Psoas muscle (tissue), 8 donors: ENCODE measurements around the gene EXD3. TPM values are rescaled to one million over a fixed set of nuclear protein-coding genes. Genes with fewer than 3 reads are reported as not detected.

Source experiments
- ATAC-seq, 4 donors: fragments of 200-7000 bp; cut with Tn5 transposase; one replicate each; pipeline ENCODE4 v1.9.1; 2020; ENCODE audit warnings: moderate library complexity in 3 of 4, mild to moderate bottlenecking in 2 of 4
- DNase-seq, 2 donors: peaks; one replicate each; pipeline ENCODE4 v3.0.0-alpha.2; 2020
- H3K27ac ChIP-seq: fragments of 200-600 bp; one replicate; pipeline ENCODE4 v1.8.0; 2022
- H3K27me3 ChIP-seq, 3 donors: fragments of 200-600 bp in 1 of 3; one replicate each; pipeline versions ENCODE4 v1.6.1 to v1.8.0; 2013 to 2022; ENCODE audit warnings: low read length in 2 of 3, mild to moderate bottlenecking in 2 of 3, moderate library complexity in 1 of 3; ENCODE audit not compliant: insufficient read depth in 3 of 3
- H3K36me3 ChIP-seq, 2 donors: fragments of 200-600 bp in 1 of 2; one replicate each; pipeline versions ENCODE4 v1.6.1 to v1.8.0; 2013 to 2022; ENCODE audit warnings: low read depth in 1 of 2, mild to moderate bottlenecking in 1 of 2, moderate library complexity in 1 of 2; ENCODE audit not compliant: insufficient read depth in 1 of 2
- H3K4me1 ChIP-seq: fragments of 200-600 bp; one replicate; pipeline ENCODE4 v1.8.0; 2022
- H3K4me3 ChIP-seq: fragments of 200-600 bp; one replicate; pipeline ENCODE4 v1.8.0; 2022; ENCODE audit warnings: mild to moderate bottlenecking
- H3K9me3 ChIP-seq: fragments of 200-600 bp; one replicate; pipeline ENCODE4 v1.8.0; 2022
- WGBS, 3 donors: extraction: QIAGEN DNeasy Blood & Tissue Kit; methylation state at CpG; one replicate each; pipeline versions ENCODE4 v1.1.6 to v1.1.7; 2013; 5-methylcytosine and 5-hydroxymethylcytosine counted together
- intact Hi-C, 2 donors: fragments of 100-400 bp; cut with DNase I; formaldehyde crosslinking; loops; one replicate each; pipeline versions ENCODE4 v1.11.0 to v1.14.2; 2022
- polyA plus RNA-seq, 3 donors: library from polyadenylated mRNA; stranded (reverse); fragments of 200-250 nt; gene quantifications; one replicate each; pipeline ENCODE4 v1.2.3, GENCODE V29; 2013
- total RNA-seq, 4 donors: library from RNA; stranded (reverse); fragmentation: NEBNext Ultra II Directional in 2 of 4; extraction: Animal tissue kit (Norgen Biotek cat#: 25700) in 2 of 4; gene quantifications; one replicate each; pipeline versions ENCODE4 v1.2.1 to v1.2.4, GENCODE V29; 2021 to 2023
- TF ChIP-seq, protein P1 (sequence below): fragments of 200-600 bp; IDR thresholded peaks from one replicate; pipeline ENCODE4 v1.8.0; 2022; ENCODE audit warnings: antibody characterized with exemption
- donor health status: healthy with polysubstance abuse.
- donor health status: DM: no; HTN: no; CAD: no; lungs with moderate emphysema.
- donor health status: Bipolar disorder and iron deficiency.
- donor health status: healthy.
- donor health status: DM: yes; HTN: yes; CAD: no.
- donor health status: DM: no; HTN: no; CAD: no.
- donor health status: DM: no; HTN: no; CAD: no.
- donor health status: DM: yes; HTN: yes; CAD: no.

The EXD3 gene
- total and polyA plus RNA-seq, 7 donors: 5.7 to 11.2 (median 9.4) TPM

DNA sequence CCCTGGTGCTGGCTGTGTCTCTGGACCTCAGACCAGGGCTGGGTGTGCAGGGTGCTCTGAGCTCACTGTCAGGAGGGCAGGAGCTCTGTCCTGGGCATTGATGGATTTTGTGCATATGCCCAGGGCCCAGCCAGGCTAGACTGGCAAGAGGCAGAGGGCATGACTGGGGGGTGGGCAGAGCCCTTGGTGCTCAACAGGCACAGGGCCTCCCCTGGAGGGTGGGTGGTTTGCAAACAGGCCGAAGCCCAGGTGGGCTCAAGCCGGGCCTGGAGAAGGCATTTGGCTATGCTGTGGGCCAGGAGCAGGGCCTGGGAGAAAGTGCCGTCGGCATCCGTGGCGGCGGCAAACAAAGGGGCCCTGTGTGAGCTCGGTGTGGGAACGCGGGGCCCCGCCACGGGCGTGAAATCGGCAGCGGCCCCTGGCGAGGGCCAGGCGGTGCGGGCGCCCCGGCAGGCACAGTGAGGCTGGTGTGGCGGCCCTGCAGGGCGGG, 119.0 kb downstream of the EXD3 start:
- H3K27ac ChIP-seq: no peak overlapping the region
- TF ChIP-seq, protein P1, sequence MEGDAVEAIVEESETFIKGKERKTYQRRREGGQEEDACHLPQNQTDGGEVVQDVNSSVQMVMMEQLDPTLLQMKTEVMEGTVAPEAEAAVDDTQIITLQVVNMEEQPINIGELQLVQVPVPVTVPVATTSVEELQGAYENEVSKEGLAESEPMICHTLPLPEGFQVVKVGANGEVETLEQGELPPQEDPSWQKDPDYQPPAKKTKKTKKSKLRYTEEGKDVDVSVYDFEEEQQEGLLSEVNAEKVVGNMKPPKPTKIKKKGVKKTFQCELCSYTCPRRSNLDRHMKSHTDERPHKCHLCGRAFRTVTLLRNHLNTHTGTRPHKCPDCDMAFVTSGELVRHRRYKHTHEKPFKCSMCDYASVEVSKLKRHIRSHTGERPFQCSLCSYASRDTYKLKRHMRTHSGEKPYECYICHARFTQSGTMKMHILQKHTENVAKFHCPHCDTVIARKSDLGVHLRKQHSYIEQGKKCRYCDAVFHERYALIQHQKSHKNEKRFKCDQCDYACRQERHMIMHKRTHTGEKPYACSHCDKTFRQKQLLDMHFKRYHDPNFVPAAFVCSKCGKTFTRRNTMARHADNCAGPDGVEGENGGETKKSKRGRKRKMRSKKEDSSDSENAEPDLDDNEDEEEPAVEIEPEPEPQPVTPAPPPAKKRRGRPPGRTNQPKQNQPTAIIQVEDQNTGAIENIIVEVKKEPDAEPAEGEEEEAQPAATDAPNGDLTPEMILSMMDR: no peak
- no peaks in the 10 kb centered on the region for H3K9me3 ChIP-seq
- H3K27me3 ChIP-seq: peaks cover 0 to 58% (median 10%) of the 10 kb centered on the region in 3 donors
- no peaks in the 10 kb centered on the region for H3K36me3 ChIP-seq
- 60 to 77% (median 73%) methylated on average over 22 of the region's 22 CpGs for WGBS, 3 donors
- peaks cover 33% of the 10 kb centered on the region for H3K4me1 ChIP-seq
- no peak overlapping the region for H3K4me3 ChIP-seq
- ATAC-seq: no peak
- intact Hi-C loops: no loop called here
- DNase-seq: peak in 1 of 2 donors; percentile 48

DNA sequence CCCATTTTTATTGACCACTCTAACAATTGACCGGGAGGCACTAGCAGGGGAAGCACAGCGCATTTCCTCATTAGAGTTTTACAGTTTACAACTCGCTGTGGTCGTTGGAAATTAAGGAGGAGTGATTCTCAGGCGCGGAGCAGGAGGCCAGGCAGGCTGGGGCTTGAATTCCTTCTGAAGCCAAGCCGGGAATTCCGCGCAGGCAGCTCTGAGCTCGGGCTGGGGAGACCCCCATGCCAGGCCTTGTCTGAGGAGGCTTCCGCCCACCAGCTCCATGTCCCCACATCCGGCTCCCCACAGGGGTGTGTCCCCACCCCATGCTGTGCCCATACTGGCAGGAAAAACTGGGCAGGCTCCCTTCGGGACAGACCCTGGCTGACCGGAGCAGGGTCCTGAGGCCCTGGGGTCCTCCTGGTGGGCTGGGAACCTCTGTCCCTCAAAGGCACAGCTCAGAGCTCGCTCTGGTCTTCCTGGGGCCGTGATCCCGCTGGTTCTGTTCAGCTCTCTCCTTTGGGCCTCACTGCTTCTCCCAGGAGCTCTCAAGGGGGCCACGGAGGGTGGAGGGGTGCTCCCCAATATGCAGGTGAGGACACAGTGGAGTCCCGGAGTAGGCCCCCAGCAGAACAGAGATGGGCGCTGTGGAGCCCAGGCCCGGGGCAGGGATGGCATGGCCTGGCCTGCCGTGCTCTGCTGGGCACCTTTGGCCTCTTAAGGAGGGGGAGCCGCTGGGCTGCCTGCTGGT, 119.6 kb downstream of the EXD3 start:
- Histone ChIP-seq H3K27ac (peak overlapping the region; percentile 69), H3K9me3 (no peaks in the 10 kb centered on the region), H3K4me1 (peaks cover 33% of the 10 kb centered on the region), H3K36me3 (no peaks in the 10 kb centered on the region), H3K4me3 (peak overlapping the region; percentile 62), H3K27me3 (peaks cover 0 to 64% (median 13%) of the 10 kb centered on the region in 3 donors)
- DNase-seq (peak; percentile 15 to 49), ATAC-seq (no peak)
- 73 to 76% (median 74%) methylated on average over 21 to 23 of the region's 23 CpGs for WGBS, 3 donors
- TF ChIP-seq, protein P1: no peak
- intact Hi-C loops: no loop called here

DNA sequence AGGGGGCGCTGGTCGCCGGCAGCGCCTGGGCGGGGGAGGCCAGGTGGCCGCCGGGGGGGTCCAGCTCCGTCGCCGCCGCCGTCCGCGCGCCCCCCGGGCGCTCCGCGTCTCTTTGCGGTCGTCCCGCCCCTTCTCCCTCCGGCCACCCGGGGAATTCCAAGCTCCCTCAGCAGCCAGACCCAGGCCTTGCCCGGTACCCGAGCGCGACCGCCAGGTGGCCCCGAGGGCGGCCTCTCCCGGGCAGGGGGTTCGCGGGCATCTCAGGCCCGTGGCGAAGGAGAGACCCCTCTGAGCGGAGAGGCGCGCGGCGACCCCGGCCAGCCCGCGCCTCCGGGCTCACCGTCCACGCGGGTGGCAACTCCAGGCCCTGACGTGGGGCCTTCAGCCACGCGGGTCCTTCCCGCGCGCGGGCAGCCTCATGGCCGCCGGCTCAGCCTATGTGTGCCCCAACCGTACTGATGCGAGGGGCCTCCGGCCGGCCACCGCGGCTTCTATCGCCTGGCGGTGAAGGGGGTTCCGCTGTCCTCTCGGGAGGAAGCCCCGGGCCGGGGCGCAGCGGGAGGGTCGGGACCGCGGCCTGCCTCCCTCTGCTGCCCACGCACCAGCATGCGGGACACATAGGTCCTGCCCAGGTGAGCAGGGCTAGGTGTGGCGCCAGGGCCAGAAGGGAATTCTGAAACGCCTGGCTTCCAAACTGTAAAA, 120.4 kb downstream of the EXD3 start:
- 17 to 27% (median 23%) methylated on average over 40 to 78 of the region's 78 CpGs for WGBS, 3 donors
- DNase-seq (peak; percentile 14 to 47), ATAC-seq (peak; percentile 15 to 28 (median 21))
- TF ChIP-seq, protein P1: peak; percentile 57
- H3K27me3 ChIP-seq: peaks cover 0 to 68% (median 16%) of the 10 kb centered on the region in 3 donors
- H3K36me3 ChIP-seq: no peaks in the 10 kb centered on the region
- H3K9me3 ChIP-seq: no peaks in the 10 kb centered on the region
- H3K27ac ChIP-seq: peak overlapping the region; percentile 69
- peak overlapping the region; percentile 62 for H3K4me3 ChIP-seq
- peaks cover 33% of the 10 kb centered on the region for H3K4me1 ChIP-seq
- intact Hi-C loops: no loop called here

DNA sequence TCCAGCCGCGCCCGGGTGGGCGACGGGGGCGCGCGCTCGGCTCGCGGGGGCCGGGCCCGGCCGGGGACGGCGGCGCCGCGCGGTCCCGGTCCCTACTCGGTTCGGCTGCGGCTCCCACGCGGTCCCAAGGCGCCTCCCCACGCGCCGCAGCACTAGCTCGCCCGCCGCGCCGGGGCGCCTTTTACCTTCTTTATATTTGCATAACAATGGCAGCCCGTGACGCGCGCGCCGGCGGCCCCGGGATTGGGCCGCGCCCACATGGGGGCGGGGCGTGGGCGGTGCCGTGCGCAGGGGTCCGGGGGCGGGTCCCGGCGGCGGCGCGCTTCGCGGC, 120.9 kb downstream of the EXD3 start, which contains the start of gene NRARP:
TSS of gene NRARP (minus strand) at position 154 of the 331 bp plus-strand sequence. CDS start 343 bp downstream, outside the sequence.
- TF ChIP-seq, protein P1: no peak
- H3K4me3 ChIP-seq: peak within 1 kb of the TSS; percentile 66
- H3K27ac ChIP-seq: peak within 1 kb of the TSS; percentile 69
- ATAC-seq (peak; percentile 47 to 74 (median 60)), DNase-seq (peak; percentile 84 to 86)
- H3K36me3 ChIP-seq: no peaks in the 10 kb centered on the region
- intact Hi-C loops: no loop called here
- H3K9me3 ChIP-seq: no peaks in the 10 kb centered on the region
- H3K27me3 ChIP-seq: peaks cover 0 to 68% (median 13%) of the 10 kb centered on the region in 3 donors
- H3K4me1 ChIP-seq: peaks cover 33% of the 10 kb centered on the region
- 0 to 1% (median 1%) methylated on average over 14 to 60 of the region's 60 CpGs for WGBS, 3 donors
